ENCODE results near the gene DAP3. TPM values are rescaled to one million over a fixed set of nuclear protein-coding genes. Genes with fewer than 3 reads are reported as not detected.

The DAP3 gene
- total RNA-seq, 1 experiment from 2014 or later: 148 TPM

DNA sequence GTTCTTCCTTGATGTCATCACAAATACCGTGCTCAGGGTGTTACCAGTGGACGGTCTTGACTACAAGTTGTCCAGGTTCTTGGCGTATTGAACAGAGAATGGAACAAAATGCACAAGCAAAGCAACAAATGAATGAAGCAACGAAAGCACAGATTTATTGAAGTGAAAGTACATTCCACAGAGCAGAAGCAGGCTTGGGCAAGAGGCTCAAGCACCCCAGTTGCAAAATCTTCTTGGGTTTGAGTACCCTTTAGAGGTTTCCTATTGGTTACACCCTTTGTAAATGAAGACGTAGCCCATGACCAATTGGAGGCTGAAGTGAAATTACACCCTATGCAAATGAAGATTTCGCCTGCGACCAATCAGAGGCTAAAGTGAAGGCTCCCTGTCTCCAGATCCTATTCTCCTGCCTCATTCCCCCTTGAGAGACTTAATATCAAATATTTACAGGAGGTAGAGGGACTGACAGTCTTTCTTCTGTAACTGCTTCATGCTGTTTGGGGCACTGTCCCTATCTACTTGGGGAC, 38.6 kb upstream of the DAP3 start:
- Histone ChIP-seq H3K4me2 (ENCODE audit: low read length) (peak overlapping the region; percentile 79), H3K4me1 (ENCODE audit: control insufficient read depth in 1 of 2, insufficient read depth in 2 of 2, low read length in 2 of 2) (peaks cover 26 to 39% of the 10 kb centered on the region in 2 experiments), H3K9ac (ENCODE audit: low read length) (peak overlapping the region; percentile 51), H3K4me3 (replicated peaks in 1 of 2; ENCODE audit: low read depth in 1 of 2, low read length in 2 of 2) (no peak overlapping the region), H3K27ac (ENCODE audit: low read depth, low read length) (peak overlapping the region; percentile 68; the same call in 1 of the 2 replicates), H2AFZ (ENCODE audit: low read depth, low read length, poor library complexity, severe bottlenecking) (peak overlapping the region; percentile 96), H3K9me3 (ENCODE audit: control insufficient read depth in 1 of 2, insufficient read depth in 1 of 2, low read depth in 1 of 2, low read length in 2 of 2) (no peaks in the 10 kb centered on the region), H4K20me1 (ENCODE audit: insufficient read depth) (no peaks in the 10 kb centered on the region), H3K36me3 (ENCODE audit: control insufficient read depth in 1 of 2, insufficient read depth in 2 of 2, low read length in 2 of 2) (no peaks in the 10 kb centered on the region), H3K79me2 (ENCODE audit: insufficient read depth, low read length) (no peaks in the 10 kb centered on the region), H3K27me3 (ENCODE audit: insufficient read depth, low read length) (no peaks in the 10 kb centered on the region), H3K9me2 (ENCODE audit: insufficient read depth) (no peaks in the 10 kb centered on the region)
- POLR2A ChIA-PET: interaction anchor here (0.9 kb wide), 1 partner anchor 52 kb away, joined by 3 read pairs; no protein-coding TSS in a partner anchor
- ATAC-seq (no peak), DNase-seq (ENCODE audit: low read depth, low spot score) (no peak)
- TF ChIP-seq RAD21 (IDR thresholded peaks at IDR 0.05; ENCODE audit: low read depth) (no peak), POLR2AphosphoS5 (IDR thresholded peaks at IDR 0.05; ENCODE audit: low read depth, low read length) (no peak), EGR1 (IDR thresholded peaks at IDR 0.05; ENCODE audit: low read depth) (no peak), ZFX (IDR thresholded peaks at IDR 0.05) (no peak), SRF (IDR thresholded peaks at IDR 0.05; ENCODE audit: low read depth) (no peak), JUND (IDR thresholded peaks at IDR 0.05) (no peak)
- CTCF ChIA-PET: interaction anchor here (1.5 kb wide), 1 partner anchor 399 kb away, joined by 5 read pairs; no protein-coding TSS in a partner anchor
- RAD21 ChIA-PET (ENCODE audit: low non-redundant PET in 1 of 2, low total read pairs in 2 of 2, uncharacterized antibody in 2 of 2, unreplicated experiment in 2 of 2): no interaction called here
- intact Hi-C loops (cut with micrococcal nuclease): no loop called here
- no TSS peak for BruUV-seq (replicated peaks)

DNA sequence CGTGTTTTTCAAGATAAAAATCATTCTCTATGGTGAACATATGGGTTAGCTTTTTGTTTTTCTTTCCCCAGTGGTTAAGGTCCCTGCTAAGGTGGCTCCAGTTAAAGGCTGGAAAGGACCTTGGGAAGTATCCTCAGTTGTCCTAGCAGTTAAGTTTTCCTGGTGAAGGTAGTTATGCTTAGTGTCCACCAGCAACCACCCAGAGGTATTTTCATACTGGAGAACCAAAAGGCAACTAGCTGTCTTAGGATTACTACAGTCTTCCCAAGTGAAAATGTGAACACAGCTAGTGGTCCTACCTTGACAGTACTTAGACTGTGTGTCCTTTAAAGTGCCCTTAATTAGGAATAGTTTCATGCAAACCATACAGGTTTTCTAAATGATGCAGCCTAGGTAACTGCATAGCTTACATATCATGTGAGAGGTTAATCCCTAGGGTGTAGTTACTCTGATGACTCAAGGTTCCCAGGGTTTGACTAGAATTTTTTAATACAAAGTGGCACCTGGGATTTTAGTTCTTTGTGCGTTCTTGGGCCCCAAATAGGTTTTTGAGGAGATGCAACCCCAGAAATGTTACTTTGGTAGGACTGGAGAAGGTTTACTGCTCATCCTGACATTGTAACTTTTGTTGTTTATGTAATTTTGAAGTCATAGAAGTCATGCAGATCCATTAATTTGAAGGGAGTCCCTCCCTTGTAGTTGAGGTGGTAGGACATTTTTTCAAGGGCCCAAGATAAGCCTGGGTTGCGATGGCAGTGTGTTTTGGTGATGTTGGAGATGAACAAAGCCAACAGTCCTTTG, 36.8 kb upstream of the DAP3 start:
- intact Hi-C loops (cut with micrococcal nuclease): no loop called here
- H2AFZ ChIP-seq (ENCODE audit: low read depth, low read length, poor library complexity, severe bottlenecking): peak overlapping the region; percentile 97
- peak overlapping the region; percentile 29 to 52 for H3K4me3 ChIP-seq (replicated peaks in 1 of 2; ENCODE audit: low read depth in 1 of 2, low read length in 2 of 2)

More for the DNA sequence above, 36.8 kb upstream of the DAP3 start:
- Histone ChIP-seq H3K4me1 (ENCODE audit: control insufficient read depth in 1 of 2, insufficient read depth in 2 of 2, low read length in 2 of 2) (peaks cover 26 to 39% of the 10 kb centered on the region in 2 experiments), H3K9me3 (ENCODE audit: control insufficient read depth in 1 of 2, insufficient read depth in 1 of 2, low read depth in 1 of 2, low read length in 2 of 2) (no peaks in the 10 kb centered on the region), H4K20me1 (ENCODE audit: insufficient read depth) (no peaks in the 10 kb centered on the region), H3K79me2 (ENCODE audit: insufficient read depth, low read length) (no peaks in the 10 kb centered on the region), H3K36me3 (ENCODE audit: control insufficient read depth in 1 of 2, insufficient read depth in 2 of 2, low read length in 2 of 2) (no peaks in the 10 kb centered on the region), H3K9ac (ENCODE audit: low read length) (peak overlapping the region; percentile 51), H3K9me2 (ENCODE audit: insufficient read depth) (no peaks in the 10 kb centered on the region), H3K27ac (ENCODE audit: low read depth, low read length) (peak overlapping the region; percentile 68), H3K27me3 (ENCODE audit: insufficient read depth, low read length) (no peaks in the 10 kb centered on the region), H3K4me2 (ENCODE audit: low read length) (peak overlapping the region; percentile 79)
- no TSS peak for BruUV-seq (replicated peaks)
- no peak for DNase-seq (ENCODE audit: low read depth, low spot score)
- CTCF ChIA-PET: interaction anchor here (1.1 to 1.4 kb wide), 2 partner anchors 12 to 479 kb away, joined by 3 to 7 read pairs; partner anchors contain the start of gene KRTCAP2
- RAD21 ChIA-PET (ENCODE audit: low non-redundant PET in 1 of 2, low total read pairs in 2 of 2, uncharacterized antibody in 2 of 2, unreplicated experiment in 2 of 2): no interaction called here
- no peak for TF ChIP-seq ELF1 (IDR thresholded peaks at IDR 0.05; ENCODE audit: borderline replicate concordance, low read depth)
- TF ChIP-seq YY1 (IDR thresholded peaks at IDR 0.05; ENCODE audit: extremely low read depth, insufficient replicate concordance, low read depth, low read length): no peak
- 0 out of 2 replicates have a peak, but pooled peaks have one; percentile 10 for TF ChIP-seq RAD21 (IDR thresholded peaks at IDR 0.05; ENCODE audit: low read depth)
- no peak for TF ChIP-seq MAX (IDR thresholded peaks at IDR 0.05)
- peak; percentile 33; the same call in 1 of the 2 replicates for TF ChIP-seq JUND (IDR thresholded peaks at IDR 0.05)
- TF ChIP-seq CBX3 (IDR thresholded peaks at IDR 0.05; ENCODE audit: low read depth): peak; percentile 17; the same call in 1 of the 2 replicates
- TF ChIP-seq EGR1 (IDR thresholded peaks at IDR 0.05; ENCODE audit: low read depth): no peak
- no peak for TF ChIP-seq SP1 (IDR thresholded peaks at IDR 0.05; ENCODE audit: low read depth)
- TF ChIP-seq SIN3A (IDR thresholded peaks at IDR 0.05; ENCODE audit: low read depth): no peak
- TF ChIP-seq REST (IDR thresholded peaks at IDR 0.05; ENCODE audit: low read depth): no peak
- TF ChIP-seq FOSL1 (IDR thresholded peaks at IDR 0.05; ENCODE audit: low read depth): peak; percentile 23; the same call in 1 of the 2 replicates
- TF ChIP-seq EZH2 (IDR thresholded peaks at IDR 0.05): no peak
- no peak for TF ChIP-seq SRF (IDR thresholded peaks at IDR 0.05; ENCODE audit: low read depth)
- ATAC-seq: peak; percentile 24
- POLR2A ChIA-PET: interaction anchor here (1.0 to 1.3 kb wide), 3 partner anchors 36 to 50 kb away, joined by 3 to 5 read pairs (median 3); partner anchors contain the start of gene YY1AP1

All from HCT116 (cell line).